ENCODE data around the gene ERC2. TPM values are rescaled to one million over a fixed set of nuclear protein-coding genes. Genes with fewer than 3 reads are reported as not detected.

The ERC2 gene
- total and polyA plus RNA-seq, 9 donors: 1.2 to 9.4 (median 5.4) TPM

GRCh38 chr3:55537563-55537962, 930.7 kb downstream of the ERC2 start:
- TF ChIP-seq EP300 (IDR thresholded peaks at IDR 0.05) (no peak), POLR2A (IDR thresholded peaks at IDR 0.05) (no peak), CTCF (IDR thresholded peaks at IDR 0.05) (no peak)
- Histone ChIP-seq H3K27me3 (no peaks in the 10 kb centered on the region), H3K27ac (no peak overlapping the region)

GRCh38 chr3:55537129-55537528, 931.1 kb downstream of the ERC2 start:
- no peak for DNase-seq
- no peaks in the 10 kb centered on the region for H3K9me3 ChIP-seq
- no peaks in the 10 kb centered on the region for H3K36me3 ChIP-seq
- TF ChIP-seq CTCF (IDR thresholded peaks at IDR 0.05) (no peak), EP300 (IDR thresholded peaks at IDR 0.05) (no peak), POLR2A (IDR thresholded peaks at IDR 0.05) (no peak)
- H3K4me1 ChIP-seq (ENCODE audit: insufficient read depth): peaks cover 2% of the 10 kb centered on the region
- WGBS, 3 donors: 90 to 95% (median 94%) methylated on average over 7 of the region's 7 CpGs
- H3K4me3 ChIP-seq: no peak overlapping the region
- intact Hi-C loops (cut with DNase I): no loop called here
- H3K27ac ChIP-seq: no peak overlapping the region
- no peaks in the 10 kb centered on the region for H3K27me3 ChIP-seq

More at GRCh38 chr3:55537563-55537962, 930.7 kb downstream of the ERC2 start:
- Histone ChIP-seq H3K9me3 (no peaks in the 10 kb centered on the region), H3K4me3 (no peak overlapping the region), H3K4me1 (ENCODE audit: insufficient read depth) (peaks cover 2% of the 10 kb centered on the region), H3K36me3 (no peaks in the 10 kb centered on the region)
- no peak for DNase-seq
- WGBS, 3 donors: 98 to 99% (median 99%) methylated on average over 3 of the region's 3 CpGs
- intact Hi-C loops (cut with DNase I): no loop called here

- Histone ChIP-seq H3K4me1 (ENCODE audit: insufficient read depth) (no peaks in the 10 kb centered on the region), H3K27ac (no peak overlapping the region), H3K9me3 (no peaks in the 10 kb centered on the region), H3K36me3 (no peaks in the 10 kb centered on the region), H3K4me3 (no peak overlapping the region), H3K27me3 (no peaks in the 10 kb centered on the region)
- intact Hi-C loops (cut with DNase I): no loop called here
- DNase-seq: no peak
- TF ChIP-seq EP300 (IDR thresholded peaks at IDR 0.05) (no peak), POLR2A (IDR thresholded peaks at IDR 0.05) (no peak)
- WGBS, 3 donors: 92 to 95% (median 93%) methylated on average over 2 of the region's 2 CpGs
Observed at GRCh38 chr3:55534876-55535275, 933.4 kb downstream of the ERC2 start.

- H3K9me3 ChIP-seq: no peaks in the 10 kb centered on the region
- intact Hi-C loops (cut with DNase I): no loop called here
- no peaks in the 10 kb centered on the region for H3K36me3 ChIP-seq
Observed at GRCh38 chr3:55532806-55533205, 935.5 kb downstream of the ERC2 start.

More at GRCh38 chr3:55532806-55533205, 935.5 kb downstream of the ERC2 start:
- no peak for DNase-seq
- Histone ChIP-seq H3K4me1 (ENCODE audit: insufficient read depth) (no peaks in the 10 kb centered on the region), H3K27me3 (no peaks in the 10 kb centered on the region), H3K4me3 (no peak overlapping the region), H3K27ac (no peak overlapping the region)
- 78 to 85% (median 82%) methylated on average over 3 of the region's 3 CpGs for WGBS, 3 donors
- TF ChIP-seq EP300 (IDR thresholded peaks at IDR 0.05) (no peak), CTCF (IDR thresholded peaks at IDR 0.05) (no peak), POLR2A (IDR thresholded peaks at IDR 0.05) (no peak)

Data from ovary (tissue), 9 donors.